Articular chondrocyte of knee joint (primary cell): ENCODE measurements around the gene SLC25A45. TPM values are rescaled to one million over a fixed set of nuclear protein-coding genes. Genes with fewer than 3 reads are reported as not detected.

ENCODE experiments used
- total RNA-seq: library from RNA; depleted of rRNA; stranded (reverse); fragments of >200 nt; gene quantifications from 2 replicates; pipeline ENCODE4 v1.2.3, GENCODE V29; 2012

The SLC25A45 gene, protein sequence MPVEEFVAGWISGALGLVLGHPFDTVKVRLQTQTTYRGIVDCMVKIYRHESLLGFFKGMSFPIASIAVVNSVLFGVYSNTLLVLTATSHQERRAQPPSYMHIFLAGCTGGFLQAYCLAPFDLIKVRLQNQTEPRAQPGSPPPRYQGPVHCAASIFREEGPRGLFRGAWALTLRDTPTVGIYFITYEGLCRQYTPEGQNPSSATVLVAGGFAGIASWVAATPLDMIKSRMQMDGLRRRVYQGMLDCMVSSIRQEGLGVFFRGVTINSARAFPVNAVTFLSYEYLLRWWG
- total RNA-seq = 3.8 and 4.4 TPM in 2 replicates

DNA sequence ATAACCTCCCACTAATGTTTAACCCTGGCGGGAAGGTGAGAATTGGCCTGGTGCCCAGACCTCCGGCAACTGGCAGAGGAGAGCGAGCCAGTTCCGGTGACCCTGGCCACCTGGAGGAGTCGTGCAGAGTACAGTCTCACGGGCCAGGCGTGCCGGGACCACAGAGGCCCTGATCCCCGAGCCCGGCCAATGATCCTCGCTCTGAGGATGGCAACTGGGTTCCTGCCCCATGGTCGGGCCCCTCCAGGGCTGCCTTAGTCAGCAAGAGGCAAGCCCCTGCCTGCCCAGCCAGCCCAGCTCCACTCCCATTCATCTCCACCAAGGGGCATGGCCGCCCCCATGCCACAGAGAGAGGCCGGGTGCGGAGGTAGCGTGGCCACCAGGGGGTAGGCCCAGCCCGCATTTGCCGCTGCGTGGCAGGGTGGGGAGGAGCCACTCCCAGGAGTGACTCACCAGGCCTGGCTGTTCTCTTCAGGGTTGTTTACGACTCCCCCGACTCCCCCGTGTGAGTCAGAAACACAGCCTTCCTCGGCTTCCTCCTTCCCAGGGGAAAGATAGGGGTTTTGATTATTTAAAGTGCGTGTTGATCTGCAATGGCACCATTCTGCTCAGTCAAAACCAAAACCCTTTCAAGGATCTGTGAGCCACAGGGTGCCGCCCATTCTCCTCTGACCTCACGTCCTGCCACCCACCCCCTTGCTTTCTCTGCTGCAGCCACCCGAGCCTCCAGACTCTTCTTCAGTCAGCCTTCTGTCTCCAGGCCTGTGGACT lies at the start of gene SLC25A45:
SLC25A45 (minus strand) TSS at position 614 of the 771 bp plus-strand sequence. CDS start 695 bp downstream, outside the sequence.

DNA sequence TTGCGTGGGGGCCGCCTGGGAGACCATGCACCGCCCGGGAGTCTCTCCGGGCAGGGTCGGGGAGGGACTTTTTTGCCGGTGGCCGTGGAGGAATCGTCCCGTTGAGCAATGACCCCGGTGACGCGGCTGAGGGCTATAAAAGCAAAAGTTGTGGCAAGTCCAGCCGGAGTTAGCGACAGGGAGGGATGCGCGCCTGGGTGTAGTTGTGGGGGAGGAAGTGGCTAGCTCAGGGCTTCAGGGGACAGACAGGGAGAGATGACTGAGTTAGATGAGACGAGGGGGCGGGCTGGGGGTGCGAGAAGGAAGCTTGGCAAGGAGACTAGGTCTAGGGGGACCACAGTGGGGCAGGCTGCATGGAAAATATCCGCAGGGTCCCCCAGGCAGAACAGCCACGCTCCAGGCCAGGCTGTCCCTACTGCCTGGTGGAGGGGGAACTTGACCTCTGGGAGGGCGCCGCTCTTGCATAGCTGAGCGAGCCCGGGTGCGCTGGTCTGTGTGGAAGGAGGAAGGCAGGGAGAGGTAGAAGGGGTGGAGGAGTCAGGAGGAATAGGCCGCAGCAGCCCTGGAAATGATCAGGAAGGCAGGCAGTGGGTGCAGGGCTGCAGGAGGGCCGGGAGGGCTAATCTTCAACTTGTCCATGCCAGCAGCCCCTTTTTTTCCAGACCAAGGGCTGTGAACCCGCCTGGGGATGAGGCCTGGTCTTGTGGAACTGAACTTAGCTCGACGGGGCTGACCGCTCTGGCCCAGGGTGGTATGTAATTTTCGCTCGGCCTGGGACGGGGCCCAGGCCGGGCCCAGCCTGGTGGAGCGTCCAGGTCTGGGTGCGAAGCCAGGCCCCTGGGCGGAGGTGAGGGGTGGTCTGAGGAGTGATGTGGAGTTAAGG lies 40.4 kb upstream of the SLC25A45 start, which contains the start of gene NEAT1:
NEAT1 (plus strand) TSS at position 166 of the 883 bp plus-strand sequence.

DNA sequence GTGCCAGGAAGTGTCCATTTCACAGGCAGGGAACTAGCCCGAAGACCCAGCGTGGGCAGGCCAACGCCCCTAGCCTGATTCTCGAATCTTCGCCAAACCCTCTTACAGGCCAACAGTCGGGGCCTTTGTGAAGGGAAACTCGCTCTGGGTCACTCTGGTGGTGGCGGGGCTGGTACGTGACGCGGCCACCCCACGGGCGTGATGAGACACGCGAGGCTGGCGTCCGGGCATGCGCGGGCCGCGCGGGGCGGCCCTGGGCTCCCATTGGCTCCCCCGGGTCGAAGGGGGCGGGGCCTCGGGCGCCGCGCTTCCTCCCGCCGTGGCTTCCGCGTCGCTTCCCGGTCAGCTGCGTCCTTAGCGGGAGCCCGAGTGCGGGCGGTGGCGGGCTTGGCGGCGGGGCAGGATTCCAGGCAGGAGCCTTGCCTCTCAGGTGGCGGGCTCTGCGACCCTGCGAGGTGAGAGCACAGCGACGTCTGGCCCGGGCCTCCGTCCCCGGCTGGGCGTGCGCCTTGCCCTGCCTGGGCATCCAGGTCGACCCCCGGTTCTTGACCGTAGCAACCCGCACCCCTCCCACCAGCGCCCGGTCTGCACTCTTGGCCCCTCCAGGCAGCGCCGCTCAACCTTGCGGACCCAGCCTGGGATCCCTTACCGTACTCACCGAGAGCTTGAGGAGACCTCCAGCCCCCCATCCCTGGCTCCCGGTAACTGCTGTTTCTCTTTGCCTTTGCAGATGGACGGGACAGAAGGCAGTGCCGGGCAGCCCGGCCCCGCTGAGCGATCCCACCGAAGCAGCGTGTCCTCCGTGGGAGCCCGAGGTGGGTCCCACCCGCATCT lies 4.1 kb upstream of the SLC25A45 start, which contains the start of gene FRMD8:
FRMD8 (plus strand) TSS at position 331 of the 834 bp plus-strand sequence; CDS start at position 731, 400 bp downstream.

DNA sequence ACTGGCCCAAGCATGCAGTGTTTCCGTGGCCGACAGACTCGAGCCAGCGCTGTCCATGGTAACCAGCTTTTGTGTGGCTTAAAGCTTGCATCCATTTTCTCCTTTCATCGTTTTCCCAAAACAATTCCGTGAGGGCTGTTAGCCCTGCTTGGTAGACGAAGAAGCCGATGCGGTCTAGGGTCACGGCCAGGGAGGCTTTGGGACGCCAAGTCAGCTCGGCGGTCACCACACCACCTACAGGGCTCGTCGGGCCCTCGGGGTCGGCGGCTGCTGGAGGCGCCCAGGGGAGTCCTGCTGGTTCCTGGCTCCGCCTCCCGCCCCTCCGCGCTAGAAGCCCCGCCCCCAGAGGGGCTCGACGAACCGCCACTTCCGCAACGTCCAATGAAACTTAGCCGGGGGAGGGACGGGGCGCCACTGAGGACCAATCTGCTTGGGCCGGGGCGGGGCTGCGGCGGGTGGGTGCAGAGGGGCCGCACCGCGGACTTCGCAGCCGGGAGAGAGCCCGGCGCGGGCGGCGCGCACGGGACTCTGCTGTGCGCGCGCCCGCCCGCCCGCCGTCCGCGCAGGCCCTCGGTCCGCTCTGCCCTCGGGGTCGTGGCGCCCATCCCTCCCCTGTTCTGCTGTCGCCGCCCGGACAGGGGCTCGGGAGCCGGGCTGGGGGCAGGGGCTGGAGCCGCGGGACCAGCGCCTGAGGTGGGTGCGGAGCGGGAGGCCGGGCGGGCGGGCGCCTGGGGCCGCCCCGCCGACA lies 28.0 kb downstream of the SLC25A45 start, which contains the start of gene TIGD3:
TIGD3 (plus strand) TSS at position 487 of the 748 bp plus-strand sequence. CDS start 1,058 bp downstream, outside the sequence.

Other genes starting within 250 kb of the SLC25A45 start
- gene SYVN1, start 248.1 kb downstream of the SLC25A45 start, total RNA-seq = 14.2 and 15.9 TPM in 2 replicates
- gene SPDYC, start 212.4 kb downstream of the SLC25A45 start, total RNA-seq = not detected in 2 replicates
- gene CAPN1, start 200.7 kb downstream of the SLC25A45 start, total RNA-seq = 82.6 and 111 TPM in 2 replicates
- 6.0 and 6.8 TPM in 2 replicates for gene POLA2, start 120.7 kb downstream of the SLC25A45 start, total RNA-seq
- 21.0 and 24.5 TPM in 2 replicates for gene CDC42EP2, start 67.8 kb downstream of the SLC25A45 start, total RNA-seq
- gene DPF2, start 48.8 kb downstream of the SLC25A45 start, total RNA-seq = 45.1 and 47.1 TPM in 2 replicates
- 0.13 TPM in 1 of 2 replicates, not detected in the other for gene TIGD3, start 27.9 kb downstream of the SLC25A45 start, total RNA-seq
- gene FRMD8, start 4.0 kb upstream of the SLC25A45 start, total RNA-seq = 38.3 and 58.9 TPM in 2 replicates
- gene NEAT1, start 40.2 kb upstream of the SLC25A45 start, total RNA-seq = 1,072 and 1,138 TPM in 2 replicates
- 22,250 and 24,202 TPM in 2 replicates for gene MALAT1, start 116.4 kb upstream of the SLC25A45 start, total RNA-seq
- gene SCYL1, start 142.4 kb upstream of the SLC25A45 start, total RNA-seq = 72.1 and 75.3 TPM in 2 replicates
- 43.5 and 53.8 TPM in 2 replicates for gene LTBP3, start 175.7 kb upstream of the SLC25A45 start, total RNA-seq
- gene ZNRD2, start 187.8 kb upstream of the SLC25A45 start, total RNA-seq = 36.2 and 42.1 TPM in 2 replicates
- gene FAM89B, start 189.9 kb upstream of the SLC25A45 start, total RNA-seq = 10.7 and 15.2 TPM in 2 replicates
- gene EHBP1L1, start 193.4 kb upstream of the SLC25A45 start, total RNA-seq = 33.2 and 36.1 TPM in 2 replicates
- not detected in 2 replicates for gene KCNK7, start 213.2 kb upstream of the SLC25A45 start, total RNA-seq
- 19.0 and 20.6 TPM in 2 replicates for gene MAP3K11, start 231.6 kb upstream of the SLC25A45 start, total RNA-seq
- 21.3 and 23.1 TPM in 2 replicates for gene PCNX3, start 233.1 kb upstream of the SLC25A45 start, total RNA-seq